ENCODE measurements around the gene ZNF619.

Gene ZNF619

DNA sequence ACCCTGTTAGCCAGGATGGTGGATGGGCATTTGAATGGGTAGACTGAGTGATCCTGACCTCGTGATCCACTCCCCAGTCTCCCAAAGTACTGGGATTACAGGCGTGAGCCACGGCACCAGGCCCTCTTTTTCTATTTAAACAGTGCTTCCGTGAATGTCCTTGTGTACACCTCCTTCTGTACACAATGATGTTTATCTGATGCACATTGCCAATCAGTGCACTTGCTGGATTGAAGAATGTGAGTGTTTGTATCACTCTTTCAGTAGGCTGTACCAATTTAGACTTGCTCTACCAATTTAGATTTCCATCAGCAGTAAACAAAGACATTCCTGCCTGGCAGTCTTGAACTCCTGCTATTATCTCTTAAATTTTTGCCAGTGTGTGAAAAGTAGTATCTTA is 8.9 kb upstream of the ZNF619 start:
- DNase-seq, result no peak

- no peak for DNase-seq
Measured at GRCh38 chr3:40470701-40471100, 6.2 kb upstream of the ZNF619 start.

GRCh38 chr3:40477666-40478065 is 744 bp downstream of the ZNF619 start:
- DNase-seq, result no peak

DNA sequence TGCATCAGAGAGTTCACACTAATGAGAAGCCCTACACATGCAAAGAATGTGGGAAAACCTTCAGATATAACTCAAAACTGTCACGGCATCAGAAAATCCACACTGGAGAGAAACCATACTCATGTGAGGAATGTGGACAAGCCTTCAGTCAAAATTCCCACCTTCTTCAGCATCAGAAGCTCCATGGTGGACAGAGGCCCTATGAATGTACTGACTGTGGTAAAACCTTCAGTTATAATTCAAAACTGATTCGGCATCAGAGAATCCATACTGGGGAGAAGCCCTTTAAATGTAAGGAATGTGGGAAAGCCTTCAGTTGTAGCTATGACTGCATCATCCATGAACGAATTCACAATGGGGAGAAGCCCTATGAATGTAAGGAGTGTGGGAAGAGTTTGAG is 10.2 kb downstream of the ZNF619 start:
- no peak for DNase-seq

DNA sequence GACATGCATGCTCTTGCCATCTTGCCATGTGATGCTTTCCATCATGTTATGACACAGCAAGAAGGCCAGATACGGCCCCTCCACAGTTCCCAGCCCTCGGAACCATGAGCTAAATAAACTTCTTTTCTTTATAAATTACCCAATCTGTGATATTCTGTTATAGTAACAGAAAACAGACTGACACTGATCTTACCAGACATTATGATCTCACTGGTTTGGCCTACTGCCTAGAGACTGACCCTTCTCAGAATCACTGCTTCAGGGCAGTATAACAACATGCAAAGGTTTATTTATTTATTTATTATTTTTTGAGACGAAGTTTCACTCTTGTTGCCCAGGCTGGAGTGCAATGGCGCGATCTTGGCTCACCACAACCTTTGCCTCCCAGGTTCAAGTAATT is 14.0 kb downstream of the ZNF619 start:
- no peak for DNase-seq

- DNase-seq, result no peak
Measured at GRCh38 chr3:40494698-40495097, 17.8 kb downstream of the ZNF619 start.

- DNase-seq, result no peak
Measured at GRCh38 chr3:40497288-40497687, 20.4 kb downstream of the ZNF619 start.

DNA sequence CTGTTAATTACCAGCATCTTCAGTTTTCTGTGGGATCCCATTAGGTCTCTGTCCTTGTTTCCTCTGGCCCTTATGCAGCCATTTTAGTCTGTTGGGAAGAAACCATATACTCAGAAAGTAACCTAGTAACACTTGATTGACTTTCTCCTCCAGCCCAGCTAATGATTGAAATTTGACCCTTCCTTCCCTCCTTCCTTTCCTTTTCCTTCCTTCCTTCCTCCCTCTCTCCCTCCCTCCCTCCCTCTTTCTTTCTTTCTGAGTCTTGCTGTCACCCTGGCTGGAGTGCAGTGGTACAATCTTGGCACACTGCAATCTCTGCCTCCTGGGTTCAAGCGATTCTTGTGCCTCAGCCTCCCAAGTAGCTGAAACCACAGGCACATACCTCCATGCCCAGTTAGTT is 23.0 kb downstream of the ZNF619 start:
- DNase-seq, result no peak

DNA sequence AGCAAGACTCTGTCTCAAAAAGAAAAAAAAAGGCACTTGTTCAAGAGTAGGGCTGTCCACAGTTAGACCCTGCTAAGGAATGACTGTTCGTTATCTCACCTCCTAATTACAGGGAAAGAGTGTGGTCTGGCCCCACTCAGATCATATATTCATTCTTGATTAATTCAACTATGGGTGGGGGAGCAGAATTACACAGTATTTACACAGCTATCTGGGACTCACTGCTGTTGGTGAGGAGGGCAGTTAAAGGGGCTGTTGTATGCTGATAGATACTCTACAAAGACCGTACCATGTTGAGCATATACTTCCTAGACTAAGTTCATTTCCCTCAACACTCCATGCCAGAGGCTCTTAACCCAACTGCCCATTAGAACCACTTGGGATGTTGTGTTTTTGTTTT is 25.1 kb downstream of the ZNF619 start:
- no peak for DNase-seq

GRCh38 chr3:40504636-40505430 is 27.9 kb downstream of the ZNF619 start:
- no peak for DNase-seq

- DNase-seq, result peak; percentile 4 to 29 (median 10)
Measured at GRCh38 chr3:40505599-40506462, 28.9 kb downstream of the ZNF619 start, which contains the start of gene ZNF620. Gene ZNF620 (plus strand): TSS chr3:40506039. CDS start chr3:40506353, 314 bp downstream.

- no peak for DNase-seq
Measured at GRCh38 chr3:40511031-40511718, 34.3 kb downstream of the ZNF619 start.

- DNase-seq, result no peak
Measured at GRCh38 chr3:40516201-40516600, 39.3 kb downstream of the ZNF619 start.

- no peak for DNase-seq
Measured at GRCh38 chr3:40518067-40518466, 41.1 kb downstream of the ZNF619 start.

DNA sequence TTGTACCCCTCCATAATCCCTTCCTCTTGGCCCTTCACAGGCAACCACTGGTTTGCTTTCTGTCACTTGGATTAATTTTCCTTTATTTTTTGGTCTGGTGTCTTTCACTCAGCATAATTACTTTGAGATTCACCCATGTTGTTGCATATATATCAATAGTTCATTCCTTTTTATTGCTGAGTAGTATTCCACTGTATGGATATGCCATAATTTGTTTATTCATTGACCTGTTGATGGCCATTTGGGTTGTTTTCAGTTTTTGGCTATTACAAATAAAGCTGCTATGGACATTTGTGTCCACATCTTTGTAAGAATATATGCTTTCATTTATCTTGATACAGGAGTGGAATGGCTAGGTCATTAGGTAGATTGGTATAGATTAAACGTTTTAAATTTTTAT is 41.9 kb downstream of the ZNF619 start:
- DNase-seq, result no peak

- no peak for DNase-seq
Measured at GRCh38 chr3:40521254-40521653, 44.3 kb downstream of the ZNF619 start.

- DNase-seq, result no peak
Measured at GRCh38 chr3:40523781-40524180, 46.9 kb downstream of the ZNF619 start.

- DNase-seq, result no peak
Measured at GRCh38 chr3:40524222-40524567, 47.3 kb downstream of the ZNF619 start.

DNA sequence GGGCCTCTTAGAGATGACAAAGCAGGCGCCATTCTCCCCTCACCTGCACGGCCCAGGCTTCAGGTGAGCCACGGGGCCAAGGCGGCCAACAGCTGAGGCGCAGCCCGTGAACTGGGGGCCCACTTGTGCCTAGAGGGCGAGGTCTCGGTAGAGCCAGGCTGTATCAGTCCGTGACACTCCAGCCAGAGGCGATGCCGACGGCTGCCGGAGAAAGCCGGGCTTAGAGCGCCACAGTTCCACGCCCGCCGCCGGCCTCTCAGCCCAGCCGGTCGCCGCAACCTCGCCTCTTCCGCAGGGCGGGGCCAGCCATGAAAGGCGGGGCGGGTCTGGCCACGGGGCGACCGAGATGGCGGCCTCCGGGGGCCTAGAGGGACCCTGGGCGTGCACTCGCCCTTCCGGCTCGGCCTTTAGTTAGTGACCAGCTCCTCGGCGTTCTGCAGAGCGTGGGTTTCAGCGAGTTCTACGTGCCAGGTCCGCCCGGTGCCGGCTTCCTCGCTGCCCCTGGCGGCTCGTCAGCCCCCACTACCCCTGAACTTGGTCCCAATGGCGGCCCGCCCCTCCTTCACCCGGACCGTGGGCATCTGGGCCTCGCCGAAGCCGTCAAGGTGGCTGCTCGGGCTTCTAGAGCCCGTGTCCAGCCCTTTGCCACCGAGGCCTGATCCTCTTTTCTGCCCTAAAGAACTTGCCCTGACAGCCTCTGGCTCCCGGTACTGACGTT is 47.8 kb downstream of the ZNF619 start, which contains the start of gene ZNF621:
ZNF621 (plus strand) TSS at position 393 of the 718 bp plus-strand sequence. CDS start 881 bp downstream, outside the sequence.
- peak; percentile 54 to 77 (median 60) for DNase-seq

- no peak for DNase-seq
Measured at GRCh38 chr3:40528426-40528825, 51.5 kb downstream of the ZNF619 start.

GRCh38 chr3:40532252-40532651 is 55.3 kb downstream of the ZNF619 start:
- DNase-seq, result no peak

DNA sequence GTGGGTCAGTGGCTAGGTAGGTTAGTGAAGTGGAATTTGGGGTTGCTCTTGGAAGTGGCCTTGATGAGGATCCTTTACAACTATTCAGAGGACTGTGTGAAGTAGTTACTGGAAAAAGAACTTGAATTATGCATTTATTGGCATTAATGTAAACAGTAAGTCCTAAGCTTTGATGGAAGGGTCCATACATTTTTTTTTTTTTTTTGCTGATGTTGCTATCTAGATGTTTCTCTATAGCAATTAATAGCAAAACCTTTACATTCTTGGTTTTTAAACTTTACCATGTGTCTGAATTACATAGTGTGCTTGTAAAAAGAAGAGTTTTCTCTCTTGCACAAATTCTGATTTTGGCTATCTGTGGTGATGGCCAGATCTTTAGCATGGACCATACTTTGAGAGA is 57.4 kb downstream of the ZNF619 start:
- DNase-seq, result no peak
